H1 (cell line): ENCODE data around the gene GLG1. TPM values are rescaled to one million over a fixed set of nuclear protein-coding genes. Genes with fewer than 3 reads are reported as not detected.

Experiments used
- RFX5 ChIP-seq: IDR thresholded peaks from 2 replicates; pipeline ENCODE4 v1.6.1; 2011; ENCODE audit warnings: low read depth, low read length, improper control_type of control experiment, borderline replicate concordance
- polyA plus RNA-seq, 7 experiments: library from polyadenylated mRNA; depleted of rRNA in 3 of 7; stranded (reverse) in 5 of 7; unstranded in 2 of 7; fragments of >200 nt in 5 of 7; fragments of 200-250 nt in 2 of 7; gene quantifications; 1 replicate in 5 of 7; 2 replicates in 1 of 7; 4 replicates in 1 of 7; pipeline versions ENCODE4 v1.2.1 to v1.2.3, GENCODE V29; 2011 to 2013; ENCODE audit warnings: missing spikeins in 2 of 7, mixed read lengths in 2 of 7
- total RNA-seq: library from RNA; stranded (reverse); fragmentation: NEBNext Ultra II Directional; extraction: Animal tissue kit (Norgen Biotek cat#: 25700); gene quantifications from 2 replicates; pipeline ENCODE4 v1.2.1, GENCODE V29; 2021
- TF ChIP-seq, protein P1 (sequence below): IDR thresholded peaks from 2 replicates; pipeline ENCODE4 v1.6.1; 2012; ENCODE audit warnings: low read length, inconsistent platforms

GLG1 gene
- total and polyA plus RNA-seq, 2 of the 8 experiments (the other 6 are each of a cell fraction or from before 2014, with no cell fraction given), result 53.4 to 139 TPM

GRCh38 chr16:74608944-74609343 lies 2.0 kb upstream of the GLG1 start (continued):
- no peak for TF ChIP-seq RFX5
- TF ChIP-seq, protein P1, sequence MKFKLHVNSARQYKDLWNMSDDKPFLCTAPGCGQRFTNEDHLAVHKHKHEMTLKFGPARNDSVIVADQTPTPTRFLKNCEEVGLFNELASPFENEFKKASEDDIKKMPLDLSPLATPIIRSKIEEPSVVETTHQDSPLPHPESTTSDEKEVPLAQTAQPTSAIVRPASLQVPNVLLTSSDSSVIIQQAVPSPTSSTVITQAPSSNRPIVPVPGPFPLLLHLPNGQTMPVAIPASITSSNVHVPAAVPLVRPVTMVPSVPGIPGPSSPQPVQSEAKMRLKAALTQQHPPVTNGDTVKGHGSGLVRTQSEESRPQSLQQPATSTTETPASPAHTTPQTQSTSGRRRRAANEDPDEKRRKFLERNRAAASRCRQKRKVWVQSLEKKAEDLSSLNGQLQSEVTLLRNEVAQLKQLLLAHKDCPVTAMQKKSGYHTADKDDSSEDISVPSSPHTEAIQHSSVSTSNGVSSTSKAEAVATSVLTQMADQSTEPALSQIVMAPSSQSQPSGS, result no peak
